Esophagus (tissue), 2 donors: ENCODE data around the gene PRMT3. TPM values are rescaled to one million over a fixed set of nuclear protein-coding genes. Genes with fewer than 3 reads are reported as not detected.

Experiments used
- H3K27ac ChIP-seq, 2 donors: one replicate each; pipeline ENCODE4 v1.5.1; 2013; ENCODE audit warnings: low read depth in 2 of 2, mild to moderate bottlenecking in 2 of 2, inconsistent platforms in 1 of 2, low read length in 1 of 2, moderate library complexity in 1 of 2
- H3K27me3 ChIP-seq, 2 donors: one replicate each; pipeline ENCODE4 v1.6.1; 2013; ENCODE audit warnings: low read length in 2 of 2, control low read depth in 1 of 2, mild to moderate bottlenecking in 1 of 2; ENCODE audit not compliant: insufficient read depth in 2 of 2, control insufficient read depth in 1 of 2
- H3K36me3 ChIP-seq, 2 donors: one replicate each; pipeline ENCODE4 v1.6.1; 2013; ENCODE audit warnings: low read length in 1 of 2; ENCODE audit not compliant: control insufficient read depth in 2 of 2, insufficient read depth in 2 of 2
- H3K4me1 ChIP-seq, 2 donors: one replicate each; pipeline ENCODE4 v1.6.1; 2013; ENCODE audit warnings: low read length in 1 of 2; ENCODE audit not compliant: control insufficient read depth in 2 of 2, insufficient read depth in 2 of 2
- H3K4me3 ChIP-seq, 2 donors: one replicate each; pipeline ENCODE4 v1.5.1; 2013; ENCODE audit warnings: low read length in 2 of 2, mild to moderate bottlenecking in 2 of 2, low read depth in 1 of 2, moderate library complexity in 1 of 2
- H3K9me3 ChIP-seq, 2 donors: one replicate each; pipeline ENCODE4 v1.6.1; 2013; ENCODE audit warnings: mild to moderate bottlenecking in 2 of 2, low read depth in 1 of 2, low read length in 1 of 2, moderate library complexity in 1 of 2; ENCODE audit not compliant: control insufficient read depth in 2 of 2, insufficient read depth in 1 of 2
- WGBS, 2 donors: extraction: QIAGEN DNeasy Blood & Tissue Kit; methylation state at CpG; one replicate each; pipeline ENCODE4 v1.1.7; 2013; 5-methylcytosine and 5-hydroxymethylcytosine counted together
- polyA plus RNA-seq, 2 donors: library from polyadenylated mRNA; stranded (reverse); fragments of 200-250 nt; gene quantifications; one replicate each; pipeline ENCODE4 v1.2.3, GENCODE V29; 2013
- donor health status: healthy with polysubstance abuse.
- donor health status: Bipolar disorder and iron deficiency.

The PRMT3 gene
- polyA plus RNA-seq, result 1 to 10 TPM; 9.2 to 9.9 TPM

DNA sequence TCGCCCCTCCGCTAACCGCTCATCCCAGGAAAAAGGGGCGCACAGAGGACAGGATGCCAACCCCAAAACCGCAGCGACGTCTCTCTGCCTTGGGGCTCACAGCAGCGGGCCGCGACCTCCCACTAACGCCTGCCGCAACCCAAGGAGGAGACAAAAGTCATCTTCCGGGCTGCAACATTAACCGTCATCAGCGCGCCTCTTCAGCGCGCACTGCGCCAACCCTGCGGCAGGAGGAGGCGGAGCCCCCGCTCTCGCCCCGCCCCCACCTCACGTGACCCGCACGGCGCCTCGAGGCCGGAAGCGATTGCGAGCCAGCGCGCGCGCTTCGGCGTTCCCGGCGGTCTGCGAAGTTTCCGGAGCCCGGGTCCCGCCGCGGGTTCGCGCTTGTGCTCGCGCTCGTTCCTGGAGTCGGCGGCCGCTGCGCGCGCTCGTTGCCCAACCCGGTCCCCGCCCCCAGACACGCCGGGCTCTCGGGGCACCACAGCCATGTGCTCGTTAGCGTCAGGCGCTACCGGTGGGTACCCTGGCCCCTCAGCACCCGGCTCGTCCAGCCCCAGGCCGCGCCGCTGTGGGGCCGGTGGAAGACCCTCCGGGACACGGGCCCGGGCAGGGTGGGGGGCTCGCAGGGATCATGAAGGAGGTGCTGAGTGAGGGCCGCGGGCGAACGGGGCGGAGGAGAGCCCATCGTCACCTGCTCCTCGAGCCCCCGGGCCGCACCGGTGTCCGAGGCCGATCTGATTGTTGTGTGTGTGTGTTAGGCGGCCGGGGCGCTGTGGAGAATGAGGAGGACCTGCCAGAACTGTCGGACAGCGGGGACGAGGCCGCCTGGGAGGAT is at the start of gene PRMT3:
TSS of gene PRMT3 (plus strand) at position 456 of the 835 bp plus-strand sequence. CDS start at position 487, 31 bp downstream.
- Histone ChIP-seq H3K4me1 (no peaks in the 10 kb centered on the region), H3K4me3 (peak within 1 kb of the TSS; percentile 89 to 98), H3K27ac (peak within 1 kb of the TSS; percentile 94 to 97), H3K36me3 (peaks cover under 1 to 2% of the 10 kb centered on the region in 2 donors), H3K27me3 (no peaks in the 10 kb centered on the region), H3K9me3 (no peaks in the 10 kb centered on the region)
- 0 to 1% methylated on average over 91 to 96 of the region's 96 CpGs for WGBS, 2 donors

DNA sequence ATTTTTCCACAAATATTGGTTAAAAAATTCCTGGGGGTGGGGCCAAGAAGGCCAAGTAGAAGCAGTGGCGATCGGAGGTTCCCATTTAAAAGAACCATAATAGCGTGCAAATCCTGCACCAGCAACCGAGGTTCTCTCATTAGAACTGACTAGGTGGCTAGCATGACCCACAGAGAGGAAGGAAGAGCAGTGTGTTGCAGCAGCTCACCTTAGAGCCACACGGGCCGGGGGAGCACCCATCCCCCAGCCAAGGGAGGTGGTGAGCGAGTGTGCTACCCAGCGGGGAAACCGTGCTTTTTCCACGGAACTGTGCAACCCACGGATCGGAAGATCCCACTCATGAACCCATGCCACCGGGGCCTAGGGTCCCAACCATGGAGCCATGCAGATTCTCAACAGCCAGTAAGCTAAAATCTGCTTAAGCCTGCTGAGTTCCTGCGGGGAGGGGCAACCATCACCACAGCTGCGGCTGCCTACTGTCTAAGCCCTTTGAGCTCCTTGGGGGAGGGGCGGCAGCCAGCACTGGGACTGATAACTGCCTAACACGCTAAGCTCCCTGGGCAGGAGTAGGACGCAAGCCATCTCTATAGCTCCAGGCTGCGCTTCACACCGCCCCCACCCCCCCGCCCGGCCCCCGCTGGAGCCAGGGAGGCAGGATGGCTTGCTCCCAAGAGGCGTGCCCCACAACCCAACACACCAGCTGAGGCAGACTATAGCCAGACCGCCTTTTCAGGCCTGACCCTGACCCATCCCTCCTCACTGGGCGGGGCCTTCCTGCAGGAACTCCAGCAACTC is 45.0 kb upstream of the PRMT3 start:
- Histone ChIP-seq H3K27ac (no peak overlapping the region), H3K27me3 (no peaks in the 10 kb centered on the region), H3K4me3 (no peak overlapping the region), H3K4me1 (no peaks in the 10 kb centered on the region), H3K9me3 (no peaks in the 10 kb centered on the region), H3K36me3 (no peaks in the 10 kb centered on the region)
- WGBS, 2 donors, result 27 to 28% methylated on average over 25 to 26 of the region's 26 CpGs

DNA sequence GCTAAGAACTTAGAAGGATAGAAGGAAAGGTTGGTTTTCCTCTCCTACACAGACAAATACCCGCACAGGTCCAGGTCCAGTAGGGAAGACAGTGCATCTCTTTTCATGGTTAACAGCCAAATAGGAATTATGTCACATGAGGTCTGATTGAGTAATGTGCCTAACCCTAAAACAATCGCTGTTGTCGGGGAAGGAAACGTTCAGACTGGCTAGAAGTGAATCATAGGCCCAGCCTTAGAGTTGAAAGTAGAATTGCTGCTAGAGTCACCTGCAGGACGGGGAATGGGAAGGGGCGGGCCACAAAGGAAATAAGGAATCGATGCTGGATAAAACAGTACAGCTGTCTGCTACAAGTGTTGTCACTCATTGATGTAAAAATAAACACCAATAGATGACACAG is 36.4 kb upstream of the PRMT3 start:
- H3K27me3 ChIP-seq, result no peaks in the 10 kb centered on the region
- 59 to 60% methylated on average over 7 of the region's 7 CpGs for WGBS, 2 donors
- no peaks in the 10 kb centered on the region for H3K36me3 ChIP-seq
- no peaks in the 10 kb centered on the region for H3K4me1 ChIP-seq
- H3K27ac ChIP-seq, result peak overlapping the region in 1 of 2 donors; percentile 3
- no peaks in the 10 kb centered on the region for H3K9me3 ChIP-seq
- H3K4me3 ChIP-seq, result no peak overlapping the region

DNA sequence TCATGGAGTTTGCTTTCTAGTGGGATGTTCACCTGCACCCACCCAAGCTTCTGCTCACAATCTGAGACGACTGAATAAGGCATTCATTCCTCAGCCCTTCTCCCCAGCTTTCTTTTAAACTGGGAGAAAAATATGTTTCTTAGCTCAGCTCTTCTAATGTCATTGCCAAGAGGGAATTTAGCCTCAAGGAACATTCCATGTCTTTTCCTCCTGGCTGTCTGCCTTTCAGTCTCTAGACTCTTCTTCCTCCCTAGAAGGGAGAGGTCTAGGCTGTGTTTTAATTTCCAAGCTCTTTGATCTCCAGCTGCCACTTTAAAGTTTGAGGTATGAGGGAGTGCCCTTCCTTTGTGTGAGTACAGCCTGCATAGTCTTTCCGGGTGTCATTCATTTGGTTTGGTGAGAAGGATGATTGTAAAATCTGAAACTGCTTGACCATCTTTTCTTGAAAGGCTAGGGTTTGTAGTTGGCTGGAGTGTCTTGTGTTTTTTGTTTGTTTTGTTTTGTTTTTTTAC is 35.7 kb upstream of the PRMT3 start:
- 34 to 51% methylated on average over 2 of the region's 2 CpGs for WGBS, 2 donors
- Histone ChIP-seq H3K27me3 (no peaks in the 10 kb centered on the region), H3K27ac (peak overlapping the region in 1 of 2 donors; percentile 33), H3K4me3 (no peak overlapping the region), H3K36me3 (no peaks in the 10 kb centered on the region), H3K9me3 (no peaks in the 10 kb centered on the region), H3K4me1 (no peaks in the 10 kb centered on the region)

DNA sequence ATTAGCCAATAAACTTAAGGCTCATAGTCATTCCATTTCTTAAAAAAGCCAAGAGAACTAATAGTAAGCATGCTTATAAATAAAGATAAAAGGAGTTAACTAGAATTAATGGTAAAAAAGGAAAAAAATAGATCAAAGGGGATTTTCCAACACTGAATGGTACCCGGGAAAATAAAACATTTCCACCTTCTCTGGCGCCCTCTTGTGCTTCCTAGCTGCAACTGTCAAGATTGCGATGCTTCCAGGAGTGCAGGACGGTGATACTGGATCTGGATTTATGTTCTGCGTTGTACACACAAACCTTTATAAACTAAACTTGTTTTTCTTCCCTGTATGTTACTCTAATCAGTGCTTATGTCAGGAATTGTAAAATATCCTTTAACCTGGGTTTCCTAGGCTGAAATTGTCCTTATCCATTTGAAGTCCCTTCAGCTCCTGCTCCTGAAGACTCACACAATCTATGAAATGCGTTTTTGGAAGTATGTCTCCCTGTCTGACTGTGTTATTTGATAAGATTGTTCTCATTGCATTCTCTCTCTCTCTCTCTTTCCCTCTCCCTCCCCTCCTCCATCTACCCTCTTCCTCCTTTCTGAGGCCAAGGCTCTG is 33.6 kb upstream of the PRMT3 start:
- H3K4me1 ChIP-seq, result no peaks in the 10 kb centered on the region
- no peak overlapping the region for H3K4me3 ChIP-seq
- no peak overlapping the region for H3K27ac ChIP-seq
- 12 to 13% methylated on average over 6 of the region's 6 CpGs for WGBS, 2 donors
- no peaks in the 10 kb centered on the region for H3K27me3 ChIP-seq
- H3K9me3 ChIP-seq, result no peaks in the 10 kb centered on the region
- H3K36me3 ChIP-seq, result no peaks in the 10 kb centered on the region

DNA sequence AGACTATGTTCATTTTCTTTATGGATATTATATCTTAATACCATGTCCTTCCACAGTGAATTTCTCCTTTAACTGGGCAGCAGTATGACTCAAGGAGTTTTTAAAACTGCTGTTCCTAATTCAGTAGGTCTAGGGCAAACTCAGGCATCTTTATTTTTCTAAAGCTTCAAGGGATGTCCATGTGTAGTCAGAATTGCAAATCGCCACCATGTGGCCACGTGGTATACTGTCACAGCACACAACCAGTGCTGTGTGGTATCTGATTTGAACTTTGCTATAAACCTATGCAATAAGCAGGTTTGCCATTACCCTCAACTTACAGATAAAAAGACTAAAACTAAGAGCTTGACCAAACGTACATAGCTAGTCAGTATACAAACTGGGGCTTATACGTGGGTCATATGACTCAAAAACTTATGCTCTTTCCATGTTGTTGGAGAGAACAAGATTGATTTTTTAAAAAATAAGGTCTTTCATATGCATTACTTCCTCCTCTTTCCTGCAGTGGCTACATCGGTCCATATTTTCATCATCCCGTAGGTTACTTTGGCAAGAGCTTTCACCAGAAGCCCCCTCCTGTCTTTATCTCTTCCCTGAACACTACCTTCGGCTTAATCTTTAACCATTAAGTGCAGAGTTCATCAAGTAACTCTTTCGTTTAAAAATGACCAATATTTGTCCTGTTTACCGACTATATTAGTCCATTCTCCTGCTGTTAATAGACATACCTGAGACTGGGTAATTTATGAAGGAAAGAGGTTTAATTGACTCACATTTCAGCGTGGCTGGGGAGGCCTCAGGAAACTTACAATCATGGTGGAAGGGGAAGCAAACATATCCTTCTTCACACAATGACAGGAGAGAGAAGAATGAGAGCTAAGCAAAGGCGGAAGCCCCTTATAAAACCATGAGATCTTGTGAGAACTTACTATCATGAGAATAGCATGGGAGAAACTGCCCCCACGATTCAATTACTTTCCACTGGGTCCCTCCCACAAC is 32.0 kb upstream of the PRMT3 start:
- H3K36me3 ChIP-seq, result no peaks in the 10 kb centered on the region
- H3K27me3 ChIP-seq, result no peaks in the 10 kb centered on the region
- WGBS, 2 donors, result 42 to 49% methylated on average over 11 to 12 of the region's 12 CpGs
- H3K9me3 ChIP-seq, result no peaks in the 10 kb centered on the region
- no peak overlapping the region for H3K4me3 ChIP-seq
- H3K27ac ChIP-seq, result no peak overlapping the region
- no peaks in the 10 kb centered on the region for H3K4me1 ChIP-seq

DNA sequence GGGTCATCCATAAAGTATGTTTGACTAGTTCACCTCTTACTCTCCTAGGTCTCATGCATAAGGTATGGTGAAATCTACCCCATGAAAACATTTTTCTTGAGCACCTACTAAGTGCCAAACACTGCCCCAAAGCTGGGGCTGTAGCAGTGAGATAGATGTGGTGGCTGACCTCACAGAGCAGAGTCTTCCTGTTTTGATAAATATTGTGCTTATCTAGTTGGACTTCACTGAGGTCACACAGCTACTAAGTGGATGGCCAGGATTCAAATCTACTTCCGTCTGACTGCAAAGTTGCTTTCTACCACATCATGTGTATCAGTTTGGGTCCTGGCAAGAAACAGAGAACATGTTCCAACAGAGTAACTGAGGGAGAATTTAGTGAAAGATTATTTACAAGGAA is 30.4 kb upstream of the PRMT3 start:
- WGBS, 2 donors, result 27 to 33% methylated on average over 1 of the region's 1 CpG
- H3K4me1 ChIP-seq, result no peaks in the 10 kb centered on the region
- no peak overlapping the region for H3K27ac ChIP-seq
- no peak overlapping the region for H3K4me3 ChIP-seq
- H3K36me3 ChIP-seq, result no peaks in the 10 kb centered on the region
- H3K27me3 ChIP-seq, result no peaks in the 10 kb centered on the region
- H3K9me3 ChIP-seq, result no peaks in the 10 kb centered on the region

DNA sequence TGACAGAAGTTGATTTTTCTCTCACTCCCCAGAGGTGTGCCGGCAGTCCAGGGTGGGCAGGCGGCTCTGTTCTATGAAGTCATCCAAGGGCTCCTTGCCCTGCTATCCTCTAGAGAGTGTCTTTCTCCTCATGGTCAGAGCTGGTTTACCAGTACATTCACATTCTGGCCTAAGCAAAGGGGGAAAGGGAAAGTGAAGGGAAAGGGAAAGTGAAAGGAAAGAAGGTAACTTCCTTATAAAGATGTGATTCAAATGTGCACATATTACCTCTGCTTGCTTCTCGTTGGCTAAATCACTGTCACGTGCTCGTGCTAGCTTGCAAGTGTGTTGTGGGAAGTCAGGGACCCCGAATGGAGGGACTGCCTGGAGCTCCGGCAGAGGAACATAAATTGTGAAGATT is 26.9 kb upstream of the PRMT3 start:
- Histone ChIP-seq H3K27me3 (no peaks in the 10 kb centered on the region), H3K9me3 (no peaks in the 10 kb centered on the region), H3K27ac (no peak overlapping the region), H3K36me3 (no peaks in the 10 kb centered on the region), H3K4me1 (peaks cover 0 to 3% of the 10 kb centered on the region in 2 donors), H3K4me3 (no peak overlapping the region)
- 62% methylated on average over 7 of the region's 7 CpGs for WGBS, 2 donors
